A549 (cell line): ENCODE data around the gene SCAMP2. TPM values are rescaled to one million over a fixed set of nuclear protein-coding genes. Genes with fewer than 3 reads are reported as not detected.
A peak's percentile ranks its signal among the peaks of the same experiment; 100 is the strongest.

ENCODE experiments used
- ATAC-seq, 2 experiments: fragments of 200-7000 bp in 1 of 2; fragments of >200 bp in 1 of 2; cut with Nextera tagmentation in 1 of 2; cut with Tn5 transposase in 1 of 2; 3 replicates each; pipeline versions ENCODE4 v1.8.0 to v1.9.1; 2018 to 2020; ENCODE audit warnings: mild to moderate bottlenecking in 1 of 2, moderate library complexity in 1 of 2
- CTCF ChIA-PET: fragments of 300-600 bp; sonication (Branson Sonifier 250); formaldehyde crosslinking; extraction: SDS; loops from one replicate; lab custom pipeline; 2021; ENCODE audit warnings: antibody characterized with exemption, inconsistent platforms; lab: Yijun Ruan, JAX
- POLR2A ChIA-PET: fragments of 350-600 bp; formaldehyde crosslinking; extraction: SDS; loops from one replicate; lab custom pipeline; 2021; ENCODE audit warnings: antibody characterized with exemption, inconsistent platforms; lab: Yijun Ruan, JAX
- DNase-seq, 2 experiments: peaks; one replicate each; pipeline versions ENCODE4 v3.0.0 to v3.0.0-alpha.2; 2011 to 2016; ENCODE audit warnings: low read depth in 1 of 2, low spot score in 1 of 2
- FAIRE-seq: peaks from 2 replicates; lab custom pipeline; 2011; peaks lifted over from hg19 to GRCh38; lab: Jason Lieb, UNC
- H3K27ac ChIP-seq, 2 experiments: fragments of >200 bp; sonication (Bioruptor Twin); formaldehyde crosslinking; 3 replicates each; pipeline ENCODE4 v1.5.1; 2016 to 2017
- H3K4me1 ChIP-seq: fragments of >200 bp; sonication (Bioruptor Twin); formaldehyde crosslinking; 3 replicates; pipeline ENCODE4 v1.6.1; 2016
- H3K4me2 ChIP-seq: fragments of >200 bp; sonication (Bioruptor Twin); formaldehyde crosslinking; 3 replicates; pipeline ENCODE4 v1.6.1; 2016
- H3K4me3 ChIP-seq: fragments of >200 bp; sonication (Bioruptor Twin); formaldehyde crosslinking; 3 replicates; pipeline ENCODE4 v1.5.1; 2016
- H3K9me3 ChIP-seq: fragments of >200 bp; sonication (Bioruptor Twin); formaldehyde crosslinking; 3 replicates; pipeline ENCODE4 v1.6.1; 2016
- CEBPB ChIP-seq, 2 experiments: fragments of >200 bp in 1 of 2; sonication (Bioruptor Twin) in 1 of 2; formaldehyde crosslinking in 1 of 2; IDR thresholded peaks; 2 replicates each; pipeline ENCODE4 v1.6.1; 2012 to 2016
- CHD2 ChIP-seq: fragments of 150-350 bp; IDR thresholded peaks from 2 replicates; pipeline ENCODE4 v1.6.1; 2014; ENCODE audit warnings: low read length; ENCODE audit not compliant: partially characterized antibody
- FOSB ChIP-seq: fragments of 250-450 bp; sonication (Bioruptor Pico); IDR thresholded peaks from 2 replicates; pipeline ENCODE4 v1.5.0; 2020; ENCODE audit warnings: mild to moderate bottlenecking, moderate library complexity
- FOSL2 ChIP-seq, 2 experiments: fragments of 450-650 bp in 1 of 2; fragments of >200 bp in 1 of 2; sonication (Bioruptor Twin) in 1 of 2; formaldehyde crosslinking; IDR thresholded peaks; 2 replicates each; pipeline versions ENCODE4 v1.5.0 to v1.6.1; 2016 to 2020; ENCODE audit warnings: mild to moderate bottlenecking in 1 of 2, moderate library complexity in 1 of 2
- HDAC2 ChIP-seq: fragments of 200-600 bp; sonication (generic); IDR thresholded peaks from 2 replicates; pipeline ENCODE4 v1.6.1; 2016
- HMGXB4 ChIP-seq: fragments of 250-450 bp; sonication (Bioruptor Pico); IDR thresholded peaks from 2 replicates; pipeline ENCODE4 v1.5.0; 2021; ENCODE audit warnings: mild to moderate bottlenecking, moderate library complexity, borderline replicate concordance
- MAX ChIP-seq: IDR thresholded peaks from 2 replicates; pipeline ENCODE4 v1.6.1; 2012
- NFE2L2 ChIP-seq: fragments of 150-350 bp; conservative IDR thresholded peaks from 2 replicates; pipeline ENCODE4 v1.6.1; 2014; ENCODE audit warnings: low read length
- NR3C1 ChIP-seq: fragments of >200 bp; sonication (Bioruptor Twin); formaldehyde crosslinking; IDR thresholded peaks from 3 replicates; pipeline ENCODE4 v1.6.1; 2017
- PBX3 ChIP-seq: IDR thresholded peaks from 2 replicates; pipeline ENCODE4 v1.6.1; 2012
- PHF8 ChIP-seq: fragments of 200-600 bp; sonication (generic); IDR thresholded peaks from 2 replicates; pipeline ENCODE4 v1.6.1; 2016; ENCODE audit warnings: low read depth, mild to moderate bottlenecking, antibody characterized with exemption, moderate library complexity, borderline replicate concordance
- POLR2A ChIP-seq: IDR thresholded peaks from 2 replicates; pipeline ENCODE4 v1.6.1; 2012; ENCODE audit warnings: mild to moderate bottlenecking, low read length
- POLR2AphosphoS2 ChIP-seq: conservative IDR thresholded peaks from 2 replicates; pipeline ENCODE4 v1.6.1; 2012; ENCODE audit warnings: low read length, improper control_type of control experiment, inconsistent platforms
- SMC3 ChIP-seq: fragments of >200 bp; sonication (Bioruptor Twin); formaldehyde crosslinking; IDR thresholded peaks from 3 replicates; pipeline ENCODE4 v1.6.1; 2018; ENCODE audit warnings: inconsistent platforms
- SREBF2 ChIP-seq: fragments of 450-650 bp; IDR thresholded peaks from 2 replicates; pipeline ENCODE4 v1.6.1; 2014; ENCODE audit warnings: mild to moderate bottlenecking, moderate library complexity
- ZSCAN20 ChIP-seq: fragments of 250-450 bp; sonication (Bioruptor Pico); IDR thresholded peaks from 2 replicates; pipeline ENCODE4 v1.8.0; 2022; ENCODE audit warnings: mild to moderate bottlenecking, moderate library complexity
- WGBS: methylation state at CpG from one replicate; pipeline ENCODE4 v1.1.6; 2017; ENCODE audit errors: missing lambda C conversion rate; 5-methylcytosine and 5-hydroxymethylcytosine counted together
- polyA plus RNA-seq, 4 experiments: library from polyadenylated mRNA; depleted of rRNA in 3 of 4; stranded (reverse); fragments of >200 nt; fragmentation: RNase III in 1 of 4; extraction: RNeasy Plus Mini Kit Qiagen cat#74134 plus additional on column Dnase treatment in 1 of 4; gene quantifications; 2 replicates in 3 of 4; 3 replicates in 1 of 4; pipeline ENCODE4 v1.2.3, GENCODE V29; 2011 to 2017
- TF ChIP-seq, protein P1 (sequence below): fragments of 450-650 bp; IDR thresholded peaks from 2 replicates; pipeline ENCODE4 v1.6.1; 2014; ENCODE audit warnings: antibody characterized with exemption
- TF ChIP-seq, protein P2 (sequence below): fragments of >200 bp; sonication (Bioruptor Twin); formaldehyde crosslinking; IDR thresholded peaks from 3 replicates; pipeline ENCODE4 v1.5.1; 2016
- TF ChIP-seq, protein P3 (sequence below): IDR thresholded peaks from 2 replicates; pipeline ENCODE4 v1.6.1; 2012; ENCODE audit warnings: low read depth, borderline replicate concordance

The SCAMP2 gene
- polyA plus RNA-seq, 2 of the 4 experiments (the other 2 are of a cell fraction), result 41.5 to 128 TPM

DNA sequence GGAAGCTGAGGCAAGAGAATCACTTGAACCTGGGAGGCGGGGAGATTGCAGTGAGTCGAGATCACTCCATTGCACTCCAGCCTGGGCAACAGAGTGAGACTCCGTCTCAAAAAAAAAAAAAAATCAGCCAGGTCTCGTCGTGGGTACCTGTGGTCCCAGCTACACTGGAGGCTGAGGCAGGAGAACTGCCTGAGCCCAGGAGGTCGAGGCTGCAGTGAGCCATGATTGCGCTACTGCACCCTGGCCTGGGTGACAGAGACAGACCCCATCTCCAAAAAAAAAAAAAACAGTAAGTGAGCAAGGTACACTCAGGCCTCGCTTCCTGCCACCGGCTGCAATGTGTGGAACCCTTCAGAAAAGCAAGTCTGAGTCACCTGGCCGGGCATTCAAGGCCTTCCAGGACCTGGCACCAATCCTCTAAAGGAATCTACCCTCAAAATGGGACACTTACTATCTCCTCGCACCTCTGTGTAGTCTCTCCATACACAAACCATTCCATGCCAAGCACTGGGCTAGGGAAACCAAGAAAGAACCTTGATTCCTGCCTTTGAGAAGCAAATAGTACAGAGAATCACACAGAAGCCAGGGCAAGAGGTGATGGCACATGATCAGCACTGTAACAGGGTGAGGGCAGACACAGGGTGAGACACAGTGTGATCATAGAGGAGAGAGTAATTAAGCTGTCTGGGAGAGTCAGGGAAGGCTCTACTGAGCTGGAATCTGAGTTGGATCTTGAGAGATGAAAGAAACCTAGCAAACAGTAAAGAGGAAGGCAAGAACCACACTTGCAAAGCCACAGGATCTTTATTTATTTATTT is 9.7 kb downstream of the SCAMP2 start:
- DNase-seq, result no peak
- H3K9me3 ChIP-seq, result no peaks in the 10 kb centered on the region
- WGBS, result 68% methylated on average over 11 of the region's 11 CpGs
- TF ChIP-seq FOSL2 (IDR thresholded peaks at IDR 0.05) (no peak), FOSL2 (CRISPR knock-in tag; IDR thresholded peaks at IDR 0.05) (no peak)
- TF ChIP-seq, all 56 proteins: peak for 0
- Histone ChIP-seq H3K4me1 (peaks cover 48% of the 10 kb centered on the region), H3K27ac (peak overlapping the region in 1 of 2 experiments; percentile 53; a peak in 3 of 6 replicates), H3K4me2 (no peak overlapping the region), H3K4me3 (no peak overlapping the region)
- CTCF ChIA-PET, result interaction anchor here (0.5 to 2.2 kb wide), 8 partner anchors 7 to 1026 kb away, joined by 3 to 12 read pairs (median 3); partner anchors contain the start of gene ULK3
- FAIRE-seq, result no peak
- POLR2A ChIA-PET, result interaction anchor here (2.4 kb wide), 1 partner anchor 10 kb away, joined by 5 read pairs; the partner anchor contains the start of gene SCAMP2
- ATAC-seq, result peak; percentile 49 to 57; a peak in 4 of 6 replicates

DNA sequence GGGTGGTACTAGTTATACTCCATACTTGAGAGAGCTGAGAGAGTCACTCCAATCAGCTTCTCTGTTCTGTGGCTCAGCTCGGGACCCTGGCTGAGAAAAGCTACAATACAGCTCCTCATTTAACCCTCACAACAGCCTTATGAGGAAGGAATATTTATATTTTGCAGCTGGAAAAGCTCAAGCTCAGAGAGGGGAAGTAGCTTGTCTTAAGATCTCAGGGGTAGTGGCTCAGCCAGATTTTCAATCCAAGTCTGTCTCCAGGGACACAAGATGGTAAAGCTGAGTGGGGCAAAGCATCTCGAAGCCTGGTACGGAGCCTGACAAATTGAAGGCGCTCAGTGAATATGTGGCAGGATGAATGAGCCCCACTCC is 14.8 kb downstream of the SCAMP2 start:
- H3K4me3 ChIP-seq, result no peak overlapping the region
- H3K4me1 ChIP-seq, result peaks cover 10% of the 10 kb centered on the region; the same call in 2 of the 3 replicates
- TF ChIP-seq POLR2AphosphoS2 (no peak), PBX3 (no peak), CEBPB (IDR thresholded peaks at IDR 0.05) (no peak), PHF8 (no peak), SREBF2 (no peak), FOSB (CRISPR knock-in tag) (no peak), HDAC2 (no peak), POLR2A (no peak), CHD2 (no peak), SMC3 (no peak), ZSCAN20 (CRISPR knock-in tag) (no peak), MAX (no peak), HMGXB4 (CRISPR knock-in tag) (no peak), NFE2L2 (no peak), NR3C1 (no peak)
- TF ChIP-seq, protein P1, sequence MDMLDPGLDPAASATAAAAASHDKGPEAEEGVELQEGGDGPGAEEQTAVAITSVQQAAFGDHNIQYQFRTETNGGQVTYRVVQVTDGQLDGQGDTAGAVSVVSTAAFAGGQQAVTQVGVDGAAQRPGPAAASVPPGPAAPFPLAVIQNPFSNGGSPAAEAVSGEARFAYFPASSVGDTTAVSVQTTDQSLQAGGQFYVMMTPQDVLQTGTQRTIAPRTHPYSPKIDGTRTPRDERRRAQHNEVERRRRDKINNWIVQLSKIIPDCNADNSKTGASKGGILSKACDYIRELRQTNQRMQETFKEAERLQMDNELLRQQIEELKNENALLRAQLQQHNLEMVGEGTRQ, result no peak
- TF ChIP-seq, protein P2, sequence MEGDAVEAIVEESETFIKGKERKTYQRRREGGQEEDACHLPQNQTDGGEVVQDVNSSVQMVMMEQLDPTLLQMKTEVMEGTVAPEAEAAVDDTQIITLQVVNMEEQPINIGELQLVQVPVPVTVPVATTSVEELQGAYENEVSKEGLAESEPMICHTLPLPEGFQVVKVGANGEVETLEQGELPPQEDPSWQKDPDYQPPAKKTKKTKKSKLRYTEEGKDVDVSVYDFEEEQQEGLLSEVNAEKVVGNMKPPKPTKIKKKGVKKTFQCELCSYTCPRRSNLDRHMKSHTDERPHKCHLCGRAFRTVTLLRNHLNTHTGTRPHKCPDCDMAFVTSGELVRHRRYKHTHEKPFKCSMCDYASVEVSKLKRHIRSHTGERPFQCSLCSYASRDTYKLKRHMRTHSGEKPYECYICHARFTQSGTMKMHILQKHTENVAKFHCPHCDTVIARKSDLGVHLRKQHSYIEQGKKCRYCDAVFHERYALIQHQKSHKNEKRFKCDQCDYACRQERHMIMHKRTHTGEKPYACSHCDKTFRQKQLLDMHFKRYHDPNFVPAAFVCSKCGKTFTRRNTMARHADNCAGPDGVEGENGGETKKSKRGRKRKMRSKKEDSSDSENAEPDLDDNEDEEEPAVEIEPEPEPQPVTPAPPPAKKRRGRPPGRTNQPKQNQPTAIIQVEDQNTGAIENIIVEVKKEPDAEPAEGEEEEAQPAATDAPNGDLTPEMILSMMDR, result no peak
- TF ChIP-seq, protein P3, sequence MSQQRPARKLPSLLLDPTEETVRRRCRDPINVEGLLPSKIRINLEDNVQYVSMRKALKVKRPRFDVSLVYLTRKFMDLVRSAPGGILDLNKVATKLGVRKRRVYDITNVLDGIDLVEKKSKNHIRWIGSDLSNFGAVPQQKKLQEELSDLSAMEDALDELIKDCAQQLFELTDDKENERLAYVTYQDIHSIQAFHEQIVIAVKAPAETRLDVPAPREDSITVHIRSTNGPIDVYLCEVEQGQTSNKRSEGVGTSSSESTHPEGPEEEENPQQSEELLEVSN, result no peak
- no peak overlapping the region for H3K27ac ChIP-seq
- 93% methylated on average over 4 of the region's 4 CpGs for WGBS
- DNase-seq, result no peak
- ATAC-seq, result no peak
- ChIA-PET POLR2A (no interaction called here), CTCF (interaction anchor here (0.5 to 2.2 kb wide), 4 partner anchors 10 to 89 kb away, joined by 3 to 9 read pairs (median 4); no protein-coding TSS in a partner anchor)
- no peak for FAIRE-seq
- H3K9me3 ChIP-seq, result no peaks in the 10 kb centered on the region
- no peak overlapping the region for H3K4me2 ChIP-seq
